Stimulated activated CD8-positive, alpha-beta memory T cell treated with anti-CD3 and anti-CD28 coated beads, Interleukin-2, amount 100 ng/mL, for 1 hour (primary cell): Measurements from ENCODE around the gene PWWP2A.

Experiments used
- DNase-seq, 2 donors: peaks; one replicate each; pipeline ENCODE4 v3.0.0-alpha.2; 2020; ENCODE audit warnings: low read depth in 2 of 2

Gene PWWP2A

DNA sequence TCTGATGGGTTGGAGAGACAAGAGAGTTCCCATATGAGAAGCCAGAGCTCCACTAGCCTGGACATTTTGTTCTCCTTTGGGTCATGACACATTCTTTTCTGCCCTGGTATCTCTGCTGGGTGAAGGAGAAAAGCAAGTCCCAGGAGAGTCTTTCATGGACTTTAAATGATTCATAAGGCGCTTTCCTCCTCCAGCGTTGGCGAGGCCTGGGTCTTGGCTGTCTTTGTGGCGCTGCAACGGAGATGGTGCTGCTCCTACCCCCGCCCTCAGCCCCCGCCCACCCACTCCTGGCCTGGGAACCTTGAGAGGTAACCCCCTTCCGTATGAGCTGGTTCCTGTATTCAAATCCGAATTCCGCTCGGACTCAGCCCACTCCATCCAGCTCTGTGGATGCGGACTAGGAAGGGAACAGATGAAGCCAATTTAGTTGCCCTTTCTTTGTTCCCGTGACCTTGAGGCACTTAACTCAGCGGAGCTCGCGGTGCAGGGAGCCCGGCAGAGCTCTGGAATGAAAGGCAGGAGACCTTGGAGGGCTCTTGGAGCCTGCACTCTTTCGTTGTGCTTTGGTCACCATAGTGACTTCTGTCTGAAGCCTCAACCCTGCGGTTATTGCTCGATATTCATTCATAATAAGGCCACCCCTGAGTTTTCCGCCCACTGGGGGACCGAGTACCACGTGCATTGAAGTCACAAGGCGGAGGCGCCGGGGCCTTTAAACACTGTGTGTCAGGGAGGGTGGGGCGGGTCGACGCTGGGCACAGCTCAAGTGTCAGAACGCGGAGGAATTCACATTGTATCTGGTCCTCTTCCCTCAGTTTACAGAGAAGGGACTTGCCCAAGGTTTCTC lies 14.0 kb upstream of the PWWP2A start:
- no peak for DNase-seq

DNA sequence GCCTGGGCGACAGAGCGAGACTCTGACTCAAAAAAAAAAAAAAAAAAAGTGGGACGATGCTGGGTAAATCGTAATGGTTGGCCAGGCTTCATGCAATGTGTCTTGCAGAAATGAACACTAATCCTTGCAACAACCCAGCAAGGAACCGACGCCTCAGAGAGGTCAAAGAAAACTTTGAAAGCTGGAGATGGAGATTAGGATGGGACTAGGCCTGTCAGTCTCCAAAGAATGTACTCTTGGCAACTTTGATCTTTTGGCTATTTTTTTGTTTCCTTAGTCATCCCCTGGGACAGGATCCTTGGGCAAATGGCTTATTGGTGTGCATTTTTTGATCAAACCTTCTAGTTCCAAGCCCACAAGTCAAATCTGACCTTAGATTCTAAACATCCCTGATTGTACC lies 10.6 kb upstream of the PWWP2A start:
- DNase-seq: no peak

DNA sequence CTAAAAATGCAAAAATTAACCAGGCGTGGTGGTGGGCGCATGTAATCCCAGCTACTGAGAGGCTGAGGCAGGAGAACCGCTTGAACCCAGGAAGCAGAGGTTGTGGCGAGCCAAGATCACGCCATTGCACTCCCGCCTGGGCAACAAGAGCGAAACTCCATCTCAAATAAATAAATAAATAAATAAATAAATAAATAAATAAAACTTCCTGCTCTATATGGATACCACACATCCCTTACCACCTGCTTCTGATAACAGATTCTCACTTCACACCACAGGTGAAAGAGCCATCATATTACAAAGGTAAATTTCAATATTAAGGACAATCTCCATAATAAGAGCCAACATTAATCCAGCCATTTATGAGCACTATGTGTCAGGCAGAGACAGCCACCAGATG lies 9.4 kb upstream of the PWWP2A start:
- no peak for DNase-seq

DNA sequence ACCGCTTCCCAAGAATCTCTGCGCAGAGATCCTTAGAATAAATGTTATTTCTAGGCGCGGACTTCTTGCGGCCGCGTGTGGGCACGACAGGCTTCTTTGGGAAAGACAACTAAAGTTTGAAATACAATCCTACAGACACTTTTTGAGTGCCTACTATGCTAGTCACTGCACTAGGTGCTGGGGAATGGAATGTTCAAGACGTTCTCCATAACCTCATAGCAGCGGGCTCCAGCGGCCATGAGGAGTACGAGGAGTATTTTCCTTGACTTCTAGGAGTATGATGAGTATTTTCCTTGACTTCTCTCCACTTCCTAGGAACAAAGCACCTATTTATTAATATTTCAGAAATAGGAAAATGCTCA lies 636 bp upstream of the PWWP2A start:
- no peak for DNase-seq

DNA sequence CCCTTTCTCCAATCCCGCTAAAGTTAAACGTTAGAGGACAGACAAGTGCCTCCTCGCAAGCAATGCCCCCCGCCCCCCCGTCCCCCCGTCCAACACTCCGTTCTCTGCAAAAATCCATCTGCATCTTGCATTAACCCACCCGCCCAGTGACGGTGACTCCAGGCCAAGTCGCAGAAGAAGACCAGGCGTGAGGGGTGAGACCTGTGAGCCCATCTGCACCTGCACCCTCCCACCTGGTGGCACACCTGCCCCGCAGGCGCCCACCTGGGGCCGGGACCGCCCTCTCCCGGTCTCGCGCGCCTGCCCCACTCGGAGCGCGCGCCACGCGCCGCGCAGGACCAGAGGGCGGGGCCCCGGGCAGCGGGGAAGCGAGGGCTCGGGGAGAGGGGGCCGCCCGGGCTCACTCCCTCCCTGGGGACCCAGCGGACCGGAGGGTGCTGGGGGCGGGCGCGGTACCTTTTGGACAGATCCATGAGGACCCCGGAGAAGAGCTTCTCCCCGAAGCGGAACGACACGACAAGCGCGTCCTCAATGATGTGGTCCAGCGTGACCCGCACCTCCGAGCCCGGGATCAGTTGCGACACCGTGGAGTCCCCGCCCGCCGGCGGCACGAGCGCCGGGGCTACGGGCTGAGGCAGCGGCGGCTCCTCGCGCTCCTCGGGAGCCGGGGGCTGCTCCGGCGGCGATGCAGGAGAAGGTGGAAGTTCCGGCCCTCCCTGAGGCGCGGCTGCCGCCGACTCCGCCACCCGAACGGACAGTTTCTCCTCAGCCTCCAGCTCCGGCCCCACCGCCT lies 705 bp downstream of the PWWP2A start:
- DNase-seq: peak; percentile 18 to 24

DNA sequence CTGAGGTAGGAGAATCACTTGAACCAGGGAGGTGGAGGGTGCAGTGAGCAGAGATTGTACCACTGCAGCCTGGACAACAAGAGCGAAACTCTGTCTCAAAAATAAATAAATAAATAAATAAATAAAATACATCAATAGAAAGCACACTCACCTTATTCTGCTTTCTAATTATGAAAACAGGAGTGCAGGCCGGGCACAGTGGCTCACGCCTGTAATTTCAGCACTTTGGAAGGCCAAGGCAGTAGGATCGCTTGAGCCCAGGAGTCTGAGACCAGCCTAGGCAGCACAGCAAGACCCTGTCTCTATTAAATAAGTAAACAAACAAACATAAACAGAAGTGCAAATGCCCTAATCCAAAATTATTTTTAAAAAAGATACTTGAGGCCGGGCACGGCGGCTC lies 2.3 kb downstream of the PWWP2A start:
- no peak for DNase-seq

DNA sequence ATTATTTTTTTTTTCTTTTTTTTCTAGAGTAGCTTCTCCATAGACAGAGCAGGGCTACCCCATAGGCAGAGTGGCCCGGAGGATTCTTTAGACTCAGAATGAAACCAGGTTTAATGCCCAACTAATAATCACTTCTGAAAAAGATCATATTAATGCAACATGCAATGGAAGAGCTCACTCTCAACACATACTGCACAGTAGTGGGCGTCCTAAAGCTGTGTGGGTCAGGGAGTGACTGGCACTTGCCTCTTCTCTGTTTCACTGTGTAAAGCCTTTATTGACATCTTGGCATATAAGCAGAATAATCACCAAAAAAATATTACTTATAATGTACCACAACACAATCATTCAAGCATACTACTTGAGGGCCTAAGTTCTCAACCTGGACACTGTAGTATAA lies 11.1 kb downstream of the PWWP2A start:
- no peak for DNase-seq

DNA sequence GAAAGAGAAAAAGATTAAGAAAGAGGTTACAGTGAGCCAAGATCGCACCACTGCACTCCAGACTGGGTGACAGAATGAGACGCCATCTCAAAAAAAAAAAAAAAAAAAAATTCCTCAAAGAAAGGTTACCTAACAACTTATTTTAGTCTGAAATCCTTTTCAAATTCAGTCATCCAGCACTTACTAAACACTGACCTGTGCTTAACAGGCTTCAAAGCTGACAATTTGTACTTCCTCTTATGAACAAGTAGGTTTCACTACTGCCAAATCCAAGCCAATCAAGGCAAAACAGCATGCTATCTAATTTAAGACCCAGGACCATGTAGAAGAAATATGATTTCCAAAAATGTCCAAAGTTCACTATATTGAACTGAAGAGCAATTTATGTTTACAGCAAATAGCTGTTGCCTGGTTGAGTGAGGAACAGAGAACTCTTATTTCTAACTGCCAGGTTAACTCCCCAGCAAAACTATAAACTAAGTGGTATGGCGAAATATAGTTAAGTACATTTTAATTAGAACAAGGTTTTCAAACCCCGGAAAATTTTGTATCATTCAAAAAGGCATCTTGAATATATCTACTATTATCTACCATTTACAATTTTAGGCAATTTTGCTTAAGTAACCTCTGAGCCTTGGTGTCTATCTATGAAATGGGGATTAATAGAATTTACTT lies 13.4 kb downstream of the PWWP2A start:
- DNase-seq: no peak

DNA sequence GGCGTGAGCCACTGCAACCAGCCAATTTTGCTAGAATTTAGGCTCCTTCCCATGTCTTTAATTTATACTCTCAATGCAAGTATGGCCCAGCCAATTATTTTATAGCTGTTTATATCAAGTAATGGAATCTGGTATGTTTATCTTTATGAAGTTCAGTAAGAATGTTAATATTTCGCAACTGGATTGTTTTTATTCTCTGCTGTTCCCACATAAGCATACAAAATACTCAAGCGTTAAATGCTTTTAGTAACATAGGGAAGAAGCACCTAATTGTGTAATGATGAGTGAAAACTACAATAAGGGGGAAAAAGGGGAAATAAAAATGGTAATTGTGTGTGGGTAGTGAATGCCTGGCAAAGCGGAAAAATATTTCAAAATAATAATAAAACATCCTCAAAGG lies 21.3 kb downstream of the PWWP2A start:
- no peak for DNase-seq

DNA sequence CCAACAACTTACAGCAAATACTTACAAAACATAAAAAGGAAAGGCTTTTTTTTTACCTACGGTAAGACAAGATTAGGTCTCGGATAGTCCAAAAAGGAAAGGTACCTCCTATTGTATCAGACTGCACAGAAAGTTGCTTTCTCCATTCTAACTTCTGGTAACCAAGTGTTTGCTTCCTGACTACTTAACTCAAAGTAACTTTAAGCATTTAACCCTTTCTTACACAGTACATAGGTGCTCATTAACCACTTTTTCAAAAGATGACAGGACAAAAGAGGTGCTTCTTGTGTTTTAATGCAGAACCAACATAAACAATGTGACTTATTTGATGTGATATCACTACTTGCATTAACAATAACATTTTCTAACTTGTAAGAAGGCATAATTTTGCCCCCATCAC lies 23.1 kb downstream of the PWWP2A start:
- DNase-seq: no peak

DNA sequence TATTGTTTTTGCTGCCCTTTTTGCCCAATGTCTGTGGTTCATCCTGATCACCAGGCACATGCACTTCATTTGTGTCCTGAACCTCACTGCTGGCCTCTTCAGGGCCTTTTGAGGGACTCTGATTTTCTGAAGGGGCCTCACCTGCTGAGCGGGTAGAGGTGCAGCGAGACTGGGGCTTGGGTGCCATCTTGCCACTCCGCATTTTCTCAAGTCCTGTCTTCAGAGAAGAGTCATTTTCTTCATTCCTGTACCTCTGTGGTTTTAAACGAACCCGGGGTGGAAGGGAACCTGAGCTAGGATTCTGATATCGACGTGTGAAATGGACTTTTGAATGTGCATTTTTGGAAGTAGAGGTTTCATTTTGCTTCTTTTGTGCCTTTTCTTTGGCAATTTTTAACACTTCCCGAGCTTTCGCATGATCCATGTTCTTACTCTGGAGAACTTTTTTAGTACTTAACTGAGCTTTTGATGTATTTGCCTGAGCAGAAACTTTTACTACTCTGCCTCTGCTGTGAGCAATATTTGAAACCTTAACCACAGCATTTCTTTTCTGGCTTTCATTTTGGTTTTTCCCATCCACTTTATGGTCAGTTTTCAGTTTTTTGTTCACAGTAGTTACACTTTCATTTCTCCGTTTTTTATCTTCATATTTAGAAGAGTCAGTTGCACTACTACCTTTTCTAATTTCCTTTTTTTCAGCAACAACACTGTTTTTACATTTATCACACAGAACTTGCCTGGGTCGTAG lies 26.1 kb downstream of the PWWP2A start:
- no peak for DNase-seq

DNA sequence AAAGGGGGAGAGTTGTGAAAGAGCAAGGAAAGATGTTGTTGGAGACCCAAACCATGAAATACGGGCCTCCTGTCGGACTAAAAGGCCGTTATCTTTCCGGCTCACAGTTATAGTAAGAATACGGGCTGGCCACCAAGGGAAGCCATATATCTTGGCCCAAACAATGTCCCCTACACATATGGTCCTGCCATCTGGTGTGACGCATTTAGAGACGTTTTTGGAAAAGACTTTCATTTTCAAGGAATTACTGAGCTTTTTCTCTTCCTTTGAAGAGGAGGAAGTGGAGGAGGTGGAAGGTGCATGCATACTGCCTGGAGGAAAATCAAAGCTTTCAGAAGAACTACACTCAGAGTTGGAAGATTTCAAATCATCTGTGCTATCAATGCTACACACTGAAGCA lies 26.7 kb downstream of the PWWP2A start:
- no peak for DNase-seq

DNA sequence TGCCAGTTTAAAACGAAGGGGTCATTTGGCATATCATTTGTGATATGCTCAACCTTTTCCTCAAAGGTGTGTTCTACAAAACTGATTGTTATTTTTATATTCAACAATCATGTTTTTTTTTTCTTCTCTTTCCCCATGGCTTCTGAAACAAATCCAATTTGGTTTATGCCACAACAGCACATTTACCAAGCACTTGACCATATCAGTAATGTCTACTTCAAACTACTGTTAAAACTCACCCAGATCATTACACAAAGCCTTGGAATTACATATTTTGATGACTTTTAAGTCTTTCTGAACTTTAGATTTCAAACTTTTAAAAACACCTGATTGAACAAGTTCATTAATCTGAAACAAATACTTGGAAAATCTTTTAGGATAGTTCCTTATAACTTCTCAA lies 29.2 kb downstream of the PWWP2A start:
- no peak for DNase-seq

DNA sequence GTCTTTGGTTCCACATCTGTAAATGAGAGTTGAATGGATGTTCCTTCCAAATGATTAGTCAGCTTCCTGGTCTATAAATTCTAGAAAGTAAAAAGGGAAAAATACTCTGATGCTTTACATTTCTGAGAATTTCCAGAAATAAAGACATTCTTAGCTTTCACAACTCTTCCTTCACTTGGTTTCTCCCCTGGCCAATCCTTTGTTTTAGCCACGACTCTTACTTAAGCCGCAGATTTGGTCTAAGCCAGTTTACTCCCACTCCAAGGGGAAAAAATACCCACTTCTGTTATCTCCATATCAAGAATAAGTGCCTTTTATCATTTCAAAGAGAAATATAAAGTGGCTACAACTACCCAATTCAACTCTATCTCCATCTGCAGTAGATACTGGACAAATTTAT lies 29.7 kb downstream of the PWWP2A start:
- no peak for DNase-seq

DNA sequence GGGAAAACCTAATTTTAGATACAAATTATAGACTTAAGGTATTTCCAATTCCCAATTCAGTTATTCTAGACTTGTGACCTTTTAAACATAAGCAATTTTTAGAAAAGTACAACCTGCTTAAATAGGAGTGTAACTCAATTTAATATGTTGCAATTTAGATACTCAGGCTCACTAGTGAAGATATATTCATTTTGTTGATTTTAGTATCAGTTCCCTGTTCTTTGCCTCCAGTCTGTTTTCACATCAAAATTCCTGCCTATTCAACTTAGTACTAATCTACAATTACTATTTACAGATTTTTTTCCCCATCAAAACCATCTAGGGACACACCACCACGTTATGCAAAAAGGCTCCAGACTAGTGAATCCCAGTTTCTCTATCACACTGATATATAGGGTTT lies 30.4 kb downstream of the PWWP2A start:
- DNase-seq: no peak

DNA sequence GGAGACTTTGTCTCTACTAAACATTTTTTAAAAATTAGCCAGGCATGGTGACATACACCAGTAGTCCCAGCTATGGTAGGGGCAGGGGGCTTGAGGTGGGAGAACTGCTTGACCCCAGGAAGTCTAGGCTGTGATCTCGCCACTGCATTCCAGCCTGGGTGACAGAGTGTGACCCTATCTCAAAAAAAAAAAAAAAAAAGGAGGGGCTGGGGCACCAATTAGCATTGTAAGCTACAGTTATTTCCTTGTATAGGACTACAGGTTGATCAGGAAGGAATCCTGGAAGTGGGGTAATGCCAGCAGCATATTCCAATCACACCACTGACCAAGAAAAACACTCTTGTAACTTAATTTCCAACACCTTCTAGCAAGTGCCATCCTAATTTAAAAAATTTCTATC lies 32.1 kb downstream of the PWWP2A start:
- DNase-seq: no peak

DNA sequence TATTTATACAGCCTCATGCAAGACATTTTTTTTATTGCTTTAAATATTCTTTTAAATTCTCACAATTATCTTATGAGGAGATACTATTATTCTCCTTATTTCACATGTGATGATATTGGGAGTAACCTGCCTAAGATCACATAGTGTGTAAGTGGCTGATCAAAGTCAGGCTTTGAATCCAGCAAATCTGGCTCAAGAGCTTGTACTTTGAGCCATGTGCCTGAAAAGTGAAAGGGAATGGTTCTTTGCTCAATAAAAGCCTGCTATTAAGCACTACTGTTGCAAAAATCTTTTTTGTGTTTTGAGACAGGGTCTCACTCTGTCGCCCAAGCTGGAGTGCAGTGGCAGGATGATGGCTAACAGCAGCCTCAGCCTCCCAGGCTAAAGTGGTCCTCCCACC lies 35.1 kb downstream of the PWWP2A start:
- DNase-seq: no peak

DNA sequence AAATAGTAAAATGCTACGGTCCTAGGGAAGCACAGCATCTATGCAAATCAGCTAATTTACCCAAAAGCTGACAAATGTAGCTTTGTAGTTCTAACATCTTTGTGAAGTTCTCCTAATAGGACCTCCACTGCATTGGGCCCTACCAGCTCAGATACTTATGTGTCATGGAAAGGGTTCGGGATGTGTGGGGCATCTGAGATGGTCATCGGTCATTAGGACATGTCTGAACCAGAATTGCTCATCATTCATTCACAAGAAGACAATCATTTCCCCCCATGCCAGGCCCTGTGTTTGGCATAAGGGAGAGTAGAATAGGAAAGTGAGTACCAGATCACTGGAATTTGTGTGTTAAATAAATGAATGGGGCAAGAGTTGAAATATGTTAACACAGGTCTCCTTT lies 35.7 kb downstream of the PWWP2A start:
- no peak for DNase-seq

DNA sequence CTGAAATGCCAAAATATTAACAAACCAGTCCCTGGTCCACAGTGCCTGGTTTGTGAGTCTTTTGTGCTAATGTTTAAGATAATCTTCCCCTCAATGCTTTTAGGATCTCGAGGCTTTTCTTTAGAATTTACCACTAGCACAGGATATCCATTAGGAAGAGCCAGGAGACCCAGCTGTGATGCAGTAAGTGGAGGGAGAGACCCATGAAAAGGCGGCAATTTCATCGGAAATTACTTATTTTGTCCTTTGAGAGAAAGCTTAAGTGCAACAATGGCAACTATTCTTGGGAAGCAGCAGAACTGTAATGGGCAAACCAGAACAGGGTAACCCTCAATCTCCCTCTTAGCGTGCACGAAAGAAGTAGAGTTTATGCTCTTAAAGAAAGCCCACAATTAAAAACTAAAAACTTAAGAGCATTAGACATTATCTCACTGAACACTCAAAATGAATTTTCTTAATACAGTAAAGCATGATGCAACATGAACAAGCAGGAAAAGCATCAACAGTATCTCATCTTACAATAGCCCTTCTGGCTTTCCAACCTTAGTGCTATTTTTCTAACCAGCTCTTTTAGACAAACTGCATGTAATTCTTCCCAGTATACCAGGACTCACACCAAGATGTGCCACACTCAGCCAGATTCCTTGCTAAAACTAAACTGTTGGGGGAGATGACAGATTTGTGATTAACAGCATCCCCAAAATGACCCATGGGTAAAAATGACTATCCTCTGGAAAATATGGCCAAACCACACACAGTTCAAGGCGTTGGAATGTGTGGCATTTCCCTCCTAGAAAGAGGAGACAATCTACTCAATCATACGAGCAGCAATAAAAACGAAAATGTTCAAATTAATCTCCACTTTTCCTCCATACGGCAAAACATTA lies 36.4 kb downstream of the PWWP2A start:
- DNase-seq: no peak

DNA sequence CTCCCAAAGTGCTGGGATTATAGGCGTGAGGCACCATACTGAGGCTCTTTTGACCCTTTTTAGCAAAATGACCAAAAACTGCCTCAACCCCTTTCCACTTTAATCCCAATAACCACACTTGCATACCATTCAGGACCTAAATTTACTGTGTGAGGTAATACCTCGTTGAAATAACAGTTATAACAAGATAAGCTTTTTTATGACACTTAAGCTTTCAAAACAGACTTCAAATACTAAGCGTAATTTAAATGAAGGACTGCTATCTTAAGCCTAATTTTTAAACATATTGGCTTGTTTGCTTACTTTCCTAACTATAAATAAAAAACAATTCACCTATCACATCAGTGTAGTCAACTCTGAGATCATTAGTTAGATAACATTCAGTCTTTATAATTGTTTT lies 37.8 kb downstream of the PWWP2A start:
- DNase-seq: no peak

DNA sequence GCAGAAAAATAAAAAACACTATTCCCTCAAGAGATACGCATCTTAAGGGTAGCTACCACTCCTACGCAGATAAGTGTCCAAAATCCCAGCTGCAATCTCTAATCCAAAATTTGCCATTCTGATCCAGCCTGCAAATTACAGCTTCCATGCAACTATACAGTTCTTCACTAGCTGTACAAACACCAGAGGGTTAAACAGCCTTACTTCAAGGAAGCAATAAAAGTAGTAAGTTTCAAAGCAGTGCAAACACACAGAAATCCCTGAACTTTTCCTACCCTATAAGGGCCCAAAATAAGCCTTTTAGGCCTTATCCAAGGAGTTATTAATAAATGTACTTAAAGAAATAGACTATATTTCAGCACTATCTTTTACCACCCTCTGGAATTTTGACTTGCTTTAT lies 39.5 kb downstream of the PWWP2A start:
- DNase-seq: no peak
